ENCODE measurements around the gene BABAM2. TPM values are rescaled to one million over a fixed set of nuclear protein-coding genes. Genes with fewer than 3 reads are reported as not detected.

Gene BABAM2
- total RNA-seq, 1 donor: 28.5 TPM

GRCh38 chr2:28282861-28283646 lies 392.5 kb downstream of the BABAM2 start:
- TF ChIP-seq CTCF (IDR thresholded peaks at IDR 0.05; ENCODE audit: insufficient read depth, low read depth, low read length): no peak
- DNase-seq (ENCODE audit: low read depth): no peak

GRCh38 chr2:28283861-28284260 lies 393.3 kb downstream of the BABAM2 start:
- H3K4me3 ChIP-seq (ENCODE audit: low read depth, low read length): no peak overlapping the region
- no peak for TF ChIP-seq CTCF (IDR thresholded peaks at IDR 0.05; ENCODE audit: insufficient read depth, low read depth, low read length)
- DNase-seq (ENCODE audit: low read depth): no peak

More at GRCh38 chr2:28282861-28283646, 392.5 kb downstream of the BABAM2 start:
- H3K4me3 ChIP-seq (ENCODE audit: low read depth, low read length): no peak overlapping the region

- DNase-seq (ENCODE audit: low read depth): peak; percentile 52
- TF ChIP-seq CTCF (IDR thresholded peaks at IDR 0.05; ENCODE audit: insufficient read depth, low read depth, low read length): no peak
- no peak overlapping the region for H3K4me3 ChIP-seq (ENCODE audit: low read depth, low read length)
Measured at GRCh38 chr2:28286678-28287077, 396.1 kb downstream of the BABAM2 start.

DNA sequence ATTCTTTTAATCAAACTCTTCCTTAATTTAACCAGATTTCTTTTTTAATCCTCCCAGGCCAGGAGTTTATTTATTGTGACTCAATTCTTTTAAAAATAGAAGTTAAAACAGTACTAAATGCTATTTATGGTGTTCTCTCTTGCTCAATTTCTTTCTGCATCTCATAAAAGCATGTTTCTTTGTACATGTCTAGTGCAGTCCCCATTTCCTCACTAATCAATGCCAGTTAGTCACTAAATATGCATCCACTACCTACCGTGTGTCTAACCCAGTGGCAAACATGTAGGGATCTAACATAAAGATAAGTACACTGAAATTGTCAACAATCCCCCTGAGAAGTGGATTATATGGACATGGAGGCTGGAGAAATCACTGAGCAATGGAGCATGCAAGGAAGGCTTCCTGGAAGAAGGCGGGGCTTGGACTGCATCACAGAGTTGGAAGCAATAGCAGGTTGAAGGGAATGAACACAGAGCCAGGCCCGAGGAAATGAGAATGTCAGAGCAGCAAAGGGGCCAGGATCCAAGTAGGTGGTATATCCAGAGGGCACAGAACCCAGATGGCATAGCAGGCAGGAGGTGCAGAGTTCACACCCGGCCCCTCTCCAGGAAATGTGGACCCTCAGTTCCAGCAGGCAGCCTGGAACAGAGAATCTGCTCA lies 396.9 kb downstream of the BABAM2 start:
- DNase-seq (ENCODE audit: low read depth): peak; percentile 58

DNA sequence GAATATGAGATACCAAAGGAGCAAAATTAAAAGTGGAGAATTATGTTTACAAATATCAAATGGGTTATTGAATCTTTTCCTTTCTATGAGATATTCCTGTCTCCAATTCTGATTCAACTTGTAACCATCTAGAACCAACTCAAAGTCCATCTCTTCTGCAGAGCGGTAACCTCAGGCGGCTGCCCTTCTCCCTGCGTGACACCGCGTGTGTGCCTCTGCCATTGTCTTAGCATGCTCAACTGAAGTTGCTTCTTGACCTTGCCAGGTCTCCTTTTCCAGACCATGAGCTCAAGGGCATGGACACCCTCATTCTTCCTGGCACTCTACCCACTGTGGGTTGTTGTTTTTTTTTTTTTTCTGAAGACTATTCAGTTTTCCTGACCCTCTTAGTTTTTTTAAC lies 398.1 kb downstream of the BABAM2 start:
- no peak for DNase-seq (ENCODE audit: low read depth)
- no peak for TF ChIP-seq CTCF (IDR thresholded peaks at IDR 0.05; ENCODE audit: insufficient read depth, low read depth, low read length)
- H3K4me3 ChIP-seq (ENCODE audit: low read depth, low read length): no peak overlapping the region

More for the DNA sequence above, 396.9 kb downstream of the BABAM2 start:
- H3K4me3 ChIP-seq (ENCODE audit: low read depth, low read length): no peak overlapping the region
- no peak for TF ChIP-seq CTCF (IDR thresholded peaks at IDR 0.05; ENCODE audit: insufficient read depth, low read depth, low read length)

DNA sequence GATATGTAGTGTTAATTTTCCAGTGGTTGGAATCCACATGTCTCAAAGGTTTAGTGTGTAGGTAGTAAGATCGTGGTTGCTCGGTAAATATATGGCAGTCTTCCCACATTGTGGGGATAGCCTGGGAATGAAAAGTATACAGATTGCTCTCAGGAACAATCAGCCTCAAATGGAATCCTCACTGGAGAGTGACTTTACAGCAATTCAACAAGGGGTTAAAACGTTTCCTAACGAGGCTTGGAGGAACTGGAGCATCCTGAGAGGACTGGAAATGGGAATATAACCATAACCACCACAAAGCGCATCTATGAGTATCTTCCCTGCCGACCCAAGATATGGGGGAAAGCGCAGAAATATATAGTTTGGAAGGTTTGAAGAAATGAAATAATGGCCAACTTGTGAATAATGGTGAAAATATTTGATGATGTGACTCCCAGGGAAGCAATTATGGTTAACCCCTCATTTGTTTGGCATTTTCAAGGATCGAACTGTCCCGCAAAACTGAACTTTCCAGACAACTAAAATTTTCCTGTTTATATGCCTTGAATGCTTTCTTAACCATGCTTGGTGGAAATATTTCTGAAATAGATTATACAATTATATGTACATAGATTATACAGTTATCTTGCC lies 401.4 kb downstream of the BABAM2 start:
- DNase-seq (ENCODE audit: low read depth): no peak
- TF ChIP-seq CTCF (IDR thresholded peaks at IDR 0.05; ENCODE audit: insufficient read depth, low read depth, low read length): no peak
- H3K4me3 ChIP-seq (ENCODE audit: low read depth, low read length): no peak overlapping the region
